Stimulated activated CD4-positive, alpha-beta T cell treated with anti-CD3 and anti-CD28 coated beads, Interleukin-1b, Interleukin-23, amount 100 ng/mL, for 24 hours (primary cell): ENCODE results near the gene PLG.
"Not testable (repeated sequence)": the region's sequence is repeated elsewhere in the genome, so short reads cannot be mapped to it uniquely, and the experiment has no call there.

Experiments
- DNase-seq, 4 experiments: peaks; one replicate each; pipeline ENCODE4 v3.0.0-alpha.2; 2020; ENCODE audit warnings: low read depth in 4 of 4, low spot score in 1 of 4

The PLG gene

GRCh38 chr6:160774399-160774798 is 72.4 kb downstream of the PLG start:
- no peak for DNase-seq

- DNase-seq: no peak
Measured at GRCh38 chr6:160775792-160776580, 73.9 kb downstream of the PLG start.

- DNase-seq: not testable (repeated sequence)
Measured at GRCh38 chr6:160779095-160779494, 77.1 kb downstream of the PLG start.

- DNase-seq: not testable (repeated sequence)
Measured at GRCh38 chr6:160780656-160781055, 78.6 kb downstream of the PLG start.

- no peak for DNase-seq
Measured at GRCh38 chr6:160781298-160781697, 79.3 kb downstream of the PLG start.

- no peak for DNase-seq
Measured at GRCh38 chr6:160782228-160782627, 80.2 kb downstream of the PLG start.

GRCh38 chr6:160783741-160784140 is 81.7 kb downstream of the PLG start:
- DNase-seq: no peak

- DNase-seq: not testable (repeated sequence)
Measured at GRCh38 chr6:160788126-160788525, 86.1 kb downstream of the PLG start.

- DNase-seq: no peak
Measured at GRCh38 chr6:160788806-160789205, 86.8 kb downstream of the PLG start.

GRCh38 chr6:160789263-160790027 is 87.4 kb downstream of the PLG start:
- no peak for DNase-seq

- no peak for DNase-seq
Measured at GRCh38 chr6:160790028-160790792, 88.2 kb downstream of the PLG start.

GRCh38 chr6:160791459-160791858 is 89.4 kb downstream of the PLG start:
- DNase-seq: no peak

- DNase-seq: no peak
Measured at GRCh38 chr6:160791981-160792418, 90.0 kb downstream of the PLG start.

GRCh38 chr6:160792708-160793107 is 90.7 kb downstream of the PLG start:
- no peak for DNase-seq

- no peak for DNase-seq
Measured at GRCh38 chr6:160793652-160794051, 91.6 kb downstream of the PLG start.

- DNase-seq: no peak
Measured at GRCh38 chr6:160795721-160796120, 93.7 kb downstream of the PLG start.

- DNase-seq: no peak
Measured at GRCh38 chr6:160798625-160799024, 96.6 kb downstream of the PLG start.

GRCh38 chr6:160799801-160800506 is 97.9 kb downstream of the PLG start:
- DNase-seq: no peak

GRCh38 chr6:160801418-160801817 is 99.4 kb downstream of the PLG start:
- no peak for DNase-seq

- not testable (repeated sequence) for DNase-seq
Measured at GRCh38 chr6:160802049-160802448, 100.0 kb downstream of the PLG start.
